ENCODE data around the gene RERE.

RERE gene

GRCh38 chr1:8571200-8571984 lies 246.0 kb downstream of the RERE start:
- no peak for DNase-seq (ENCODE audit: low read depth)

- no peak for DNase-seq (ENCODE audit: low read depth)
Observed at GRCh38 chr1:8570465-8570864, 247.0 kb downstream of the RERE start.

- no peak for DNase-seq (ENCODE audit: low read depth)
Observed at GRCh38 chr1:8569242-8569641, 248.2 kb downstream of the RERE start.

- no peak for DNase-seq (ENCODE audit: low read depth)
Observed at GRCh38 chr1:8568837-8569236, 248.6 kb downstream of the RERE start.

- no peak for DNase-seq (ENCODE audit: low read depth)
Observed at GRCh38 chr1:8567146-8567545, 250.3 kb downstream of the RERE start.

- no peak for DNase-seq (ENCODE audit: low read depth)
Observed at GRCh38 chr1:8565802-8566201, 251.6 kb downstream of the RERE start.

GRCh38 chr1:8563944-8564537 lies 253.4 kb downstream of the RERE start:
- no peak for DNase-seq (ENCODE audit: low read depth)

GRCh38 chr1:8562881-8563865 lies 254.3 kb downstream of the RERE start:
- no peak for DNase-seq (ENCODE audit: low read depth)

- DNase-seq (ENCODE audit: low read depth), result no peak
Observed at GRCh38 chr1:8562222-8562621, 255.2 kb downstream of the RERE start.

GRCh38 chr1:8560611-8561544 lies 256.6 kb downstream of the RERE start:
- peak; percentile 19 for DNase-seq (ENCODE audit: low read depth)

GRCh38 chr1:8560035-8560434 lies 257.4 kb downstream of the RERE start:
- no peak for DNase-seq (ENCODE audit: low read depth)

GRCh38 chr1:8555582-8555981 lies 261.9 kb downstream of the RERE start:
- no peak for DNase-seq (ENCODE audit: low read depth)

- no peak for DNase-seq (ENCODE audit: low read depth)
Observed at GRCh38 chr1:8554956-8555534, 262.4 kb downstream of the RERE start.

- no peak for DNase-seq (ENCODE audit: low read depth)
Observed at GRCh38 chr1:8552820-8553397, 264.5 kb downstream of the RERE start.

GRCh38 chr1:8551613-8552489 lies 265.6 kb downstream of the RERE start:
- DNase-seq (ENCODE audit: low read depth), result no peak

GRCh38 chr1:8551057-8551456 lies 266.4 kb downstream of the RERE start:
- DNase-seq (ENCODE audit: low read depth), result no peak

- no peak for DNase-seq (ENCODE audit: low read depth)
Observed at GRCh38 chr1:8547791-8548190, 269.6 kb downstream of the RERE start.

- no peak for DNase-seq (ENCODE audit: low read depth)
Observed at GRCh38 chr1:8545078-8545477, 272.4 kb downstream of the RERE start.

GRCh38 chr1:8544644-8545043 lies 272.8 kb downstream of the RERE start:
- DNase-seq (ENCODE audit: low read depth), result no peak

GRCh38 chr1:8543965-8544364 lies 273.5 kb downstream of the RERE start:
- no peak for DNase-seq (ENCODE audit: low read depth)

Measured in stimulated activated CD4-positive, alpha-beta T cell treated with anti-CD3 and anti-CD28 coated beads, Interleukin-2, amount 100 ng/mL, for 4 hours (primary cell).